NCI-H460 (cell line): ENCODE measurements around the gene RTF1. TPM values are rescaled to one million over a fixed set of nuclear protein-coding genes. Genes with fewer than 3 reads are reported as not detected.

Source experiments
- small RNA-seq, 2 experiments: library from RNA; depleted of rRNA; stranded (forward); fragments of <200 nt; gene quantifications; one replicate each; pipeline ENCODE3, GENCODE V24; 2014
- total RNA-seq: library from RNA; depleted of rRNA; stranded (reverse); fragments of >200 nt; shearing (Covaris generic); gene quantifications from 2 replicates; pipeline ENCODE4 v1.2.3, GENCODE V29; 2014; rRNA removed

RTF1 gene
- total RNA-seq, 1 experiment from 2014 or later = 17.7 TPM

Small RNA genes lying within 50 kb of the gene (small RNA-seq; reads per million reads assigned to genes)
- gene RNU6-1169P = 0 reads per million in 2 experiments

Other genes starting within 250 kb of the RTF1 start
- gene EXD1, start 186.3 kb upstream of the RTF1 start, total RNA-seq = not detected in 2 replicates
- gene CHP1, start 185.8 kb upstream of the RTF1 start, total RNA-seq = 81.5 and 90.2 TPM in 2 replicates
- 20.9 and 21.4 TPM in 2 replicates for gene OIP5, start 84.5 kb upstream of the RTF1 start, total RNA-seq
- 108 and 115 TPM in 2 replicates for gene NUSAP1, start 84.2 kb upstream of the RTF1 start, total RNA-seq
- 23.1 and 28.9 TPM in 2 replicates for gene NDUFAF1, start 14.6 kb upstream of the RTF1 start, total RNA-seq
- 1.4 and 1.6 TPM in 2 replicates for gene ITPKA, start 76.8 kb downstream of the RTF1 start, total RNA-seq
- 0.02 TPM in 1 of 2 replicates, not detected in the other for gene LTK, start 96.7 kb downstream of the RTF1 start, total RNA-seq
- gene RPAP1, start 127.2 kb downstream of the RTF1 start, total RNA-seq = 27.0 and 28.7 TPM in 2 replicates
- 7.9 and 10.6 TPM in 2 replicates for gene TYRO3, start 142.1 kb downstream of the RTF1 start, total RNA-seq
- gene MGA, start 243.3 kb downstream of the RTF1 start, total RNA-seq = 19.3 and 23.4 TPM in 2 replicates